Activated naive CD8-positive, alpha-beta T cell treated with anti-CD3 and anti-CD28 coated beads, Interleukin-2, amount 50 U/mL, for 16 hours (primary cell): ENCODE measurements around the gene NAPEPLD.
A peak's percentile ranks its signal among the peaks of the same experiment; 100 is the strongest.
"Not testable (repeated sequence)": the region's sequence is repeated elsewhere in the genome, so short reads cannot be mapped to it uniquely, and the experiment has no call there.

Experiments used
- DNase-seq: peaks from one replicate; pipeline ENCODE4 v3.0.0-alpha.2; 2020; ENCODE audit warnings: low read depth, low spot score

Gene NAPEPLD

GRCh38 chr7:103148994-103149807, at the start of gene NAPEPLD:
Gene NAPEPLD, minus strand, starts transcription at chr7:103149099. Its CDS starts 20,323 bp downstream, at chr7:103128776.
- peak; percentile 38 for DNase-seq

GRCh38 chr7:103198079-103198478, 49.2 kb upstream of the NAPEPLD start:
- DNase-seq, result not testable (repeated sequence)

GRCh38 chr7:103195364-103195763, 46.5 kb upstream of the NAPEPLD start:
- DNase-seq, result not testable (repeated sequence)

GRCh38 chr7:103172415-103173146, 23.7 kb upstream of the NAPEPLD start:
- not testable (repeated sequence) for DNase-seq

- DNase-seq, result not testable (repeated sequence)
Observed at GRCh38 chr7:103171695-103172414, 23.0 kb upstream of the NAPEPLD start.

- not testable (repeated sequence) for DNase-seq
Observed at GRCh38 chr7:103166921-103167544, 18.1 kb upstream of the NAPEPLD start.

- not testable (repeated sequence) for DNase-seq
Observed at GRCh38 chr7:103163087-103163825, 14.4 kb upstream of the NAPEPLD start.

- DNase-seq, result not testable (repeated sequence)
Observed at GRCh38 chr7:103162641-103163040, 13.7 kb upstream of the NAPEPLD start.

GRCh38 chr7:103161998-103162616, 13.2 kb upstream of the NAPEPLD start:
- not testable (repeated sequence) for DNase-seq

GRCh38 chr7:103159072-103159471, 10.2 kb upstream of the NAPEPLD start:
- DNase-seq, result not testable (repeated sequence)

- DNase-seq, result not testable (repeated sequence)
Observed at GRCh38 chr7:103155331-103156024, 6.6 kb upstream of the NAPEPLD start.

GRCh38 chr7:103154042-103154441, 5.1 kb upstream of the NAPEPLD start:
- no peak for DNase-seq

GRCh38 chr7:103152744-103153617, 4.1 kb upstream of the NAPEPLD start:
- DNase-seq, result not testable (repeated sequence)

GRCh38 chr7:103151993-103152676, 3.2 kb upstream of the NAPEPLD start:
- DNase-seq, result not testable (repeated sequence)

GRCh38 chr7:103150192-103150591, 1.3 kb upstream of the NAPEPLD start:
- DNase-seq, result no peak

GRCh38 chr7:103149808-103150180, 895 bp upstream of the NAPEPLD start:
- DNase-seq, result no peak

- no peak for DNase-seq
Observed at GRCh38 chr7:103148131-103148993, 537 bp downstream of the NAPEPLD start.
